ENCODE results near the gene POU2F1. TPM values are rescaled to one million over a fixed set of nuclear protein-coding genes. Genes with fewer than 3 reads are reported as not detected.
"Not testable (repeated sequence)": the region's sequence is repeated elsewhere in the genome, so short reads cannot be mapped to it uniquely, and the experiment has no call there.

Gene POU2F1
- polyA plus RNA-seq, 1 donor from 2014 or later: 10.9 TPM

- Histone ChIP-seq H4K20me1 (ENCODE audit: insufficient read depth) (no peaks in the 10 kb centered on the region), H3K27ac (ENCODE audit: low read length) (peak overlapping the region; percentile 82), H3K9me2 (ENCODE audit: insufficient read depth, low read length) (no peaks in the 10 kb centered on the region), H3K79me2 (replicated peaks; ENCODE audit: insufficient read depth, low read length) (peaks cover 64% of the 10 kb centered on the region), H3K36me3 (ENCODE audit: insufficient read depth, low read length) (no peaks in the 10 kb centered on the region), H3K9me3 (ENCODE audit: low read length) (no peaks in the 10 kb centered on the region), H3F3A (ENCODE audit: insufficient read depth, low read length, poor library complexity, severe bottlenecking) (no peaks in the 10 kb centered on the region), H2AFZ (ENCODE audit: low read depth, low read length) (no peak overlapping the region), H3K27me3 (ENCODE audit: insufficient read depth, low read depth, low read length) (no peaks in the 10 kb centered on the region), H3K4me2 (ENCODE audit: low read length) (peak overlapping the region; percentile 56), H3K4me3 (ENCODE audit: low read length) (peak overlapping the region; percentile 79), H3K9ac (ENCODE audit: low read length) (peak overlapping the region; percentile 33)
- no peak for TF ChIP-seq REST (IDR thresholded peaks at IDR 0.05; ENCODE audit: borderline replicate concordance)
- no peak for TF ChIP-seq RAD21 (conservative IDR thresholded peaks at IDR 0.05)
- no peak for TF ChIP-seq MXI1 (conservative IDR thresholded peaks at IDR 0.05; ENCODE audit: poor library complexity, severe bottlenecking)
- no peak for TF ChIP-seq CTCF (IDR thresholded peaks at IDR 0.05; ENCODE audit: poor library complexity, severe bottlenecking)
- no peak for TF ChIP-seq EP300 (conservative IDR thresholded peaks at IDR 0.05; ENCODE audit: poor library complexity, severe bottlenecking)
- TF ChIP-seq SMC3 (conservative IDR thresholded peaks at IDR 0.05; ENCODE audit: poor library complexity): no peak
- no peak for TF ChIP-seq POLR2AphosphoS5 (IDR thresholded peaks at IDR 0.05)
- TF ChIP-seq TAF1 (IDR thresholded peaks at IDR 0.05; ENCODE audit: low read depth): no peak
- TF ChIP-seq EZH2 (IDR thresholded peaks at IDR 0.05; ENCODE audit: borderline replicate concordance, insufficient read depth, low read length, poor library complexity, severe bottlenecking): no peak
Measured at GRCh38 chr1:167223144-167224103, 2.7 kb downstream of the POU2F1 start.

GRCh38 chr1:167224734-167225235 is 4.1 kb downstream of the POU2F1 start:
- not testable (repeated sequence) for H3K9me3 ChIP-seq (ENCODE audit: low read length); H3K4me2 ChIP-seq (ENCODE audit: low read length); H3F3A ChIP-seq (ENCODE audit: insufficient read depth, low read length, poor library complexity, severe bottlenecking); H3K27me3 ChIP-seq (ENCODE audit: insufficient read depth, low read depth, low read length); H3K4me3 ChIP-seq (ENCODE audit: low read length); H3K9ac ChIP-seq (ENCODE audit: low read length); H3K27ac ChIP-seq (ENCODE audit: low read length); H2AFZ ChIP-seq (ENCODE audit: low read depth, low read length); H3K9me2 ChIP-seq (ENCODE audit: insufficient read depth, low read length); H4K20me1 ChIP-seq (ENCODE audit: insufficient read depth); H3K36me3 ChIP-seq (ENCODE audit: insufficient read depth, low read length)
- H3K79me2 ChIP-seq (replicated peaks; ENCODE audit: insufficient read depth, low read length): peaks cover 77% of the 10 kb centered on the region
